ENCODE data around the gene EPHA1. TPM values are rescaled to one million over a fixed set of nuclear protein-coding genes. Genes with fewer than 3 reads are reported as not detected.

EPHA1 gene
- total and polyA plus RNA-seq, 2 of the 4 experiments (the other 2 are of a cell fraction) = 0.10 TPM; not detected in 1

DNA sequence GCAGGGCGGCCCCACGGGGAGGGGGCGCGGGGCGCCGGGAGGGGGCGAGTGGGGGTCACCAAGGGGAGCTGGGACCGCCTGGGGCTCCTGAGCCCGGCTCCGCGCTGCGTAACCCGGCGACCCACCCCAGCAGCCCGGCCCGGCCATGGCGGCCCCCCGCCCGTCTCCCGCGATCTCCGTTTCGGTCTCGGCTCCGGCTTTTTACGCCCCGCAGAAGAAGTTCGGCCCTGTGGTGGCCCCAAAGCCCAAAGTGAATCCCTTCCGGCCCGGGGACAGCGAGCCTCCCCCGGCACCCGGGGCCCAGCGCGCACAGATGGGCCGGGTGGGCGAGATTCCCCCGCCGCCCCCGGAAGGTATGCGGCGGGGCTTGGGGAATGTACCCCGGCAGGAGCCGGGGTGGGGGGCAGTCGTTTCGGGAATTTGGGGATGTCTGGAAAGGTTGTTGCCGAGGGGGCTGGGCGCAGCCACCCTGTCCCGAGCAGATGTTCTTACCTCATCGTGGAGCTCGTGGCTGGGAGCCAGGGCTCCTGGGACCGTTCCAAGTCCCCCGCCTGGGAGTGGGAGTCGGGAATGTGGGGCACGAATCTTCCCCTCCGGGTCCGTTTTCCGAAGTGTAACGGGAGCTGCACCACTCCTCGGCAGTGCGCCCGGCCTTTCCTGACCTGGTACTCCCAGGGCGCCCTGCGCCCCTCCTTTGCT, 27.1 kb downstream of the EPHA1 start:
- intact Hi-C loops (cut with micrococcal nuclease) = loop anchor here (5.0 kb wide), 2 partner anchors 139 to 819 kb away; no protein-coding TSS in a partner anchor

More for the DNA sequence above, 27.1 kb downstream of the EPHA1 start:
- ChIA-PET CTCF (no interaction called here), POLR2A (ENCODE audit: unreplicated experiment) (interaction anchor here (0.5 kb wide), 1 partner anchor 17 kb away, joined by 4 read pairs; no protein-coding TSS in a partner anchor)
- H2AK9ac ChIP-seq (replicated peaks; ENCODE audit: low read depth, low read length, poor library complexity) = peak overlapping the region; percentile 97
- H2BK15ac ChIP-seq (ENCODE audit: low read depth, low read length) = no peak overlapping the region
- peak overlapping the region; percentile 8; the same call in 1 of the 2 replicates for H4K5ac ChIP-seq (ENCODE audit: low read depth, low read length)
- H3K4me2 ChIP-seq (ENCODE audit: low read depth, low read length) = peak overlapping the region; percentile 93
- H4K91ac ChIP-seq (ENCODE audit: insufficient read depth, low read depth, low read length) = peak overlapping the region; percentile 83
- no peak overlapping the region for H2BK20ac ChIP-seq (ENCODE audit: low read depth, low read length)
- H3K4ac ChIP-seq (ENCODE audit: low read depth, low read length) = peak overlapping the region; percentile 90
- H4K20me1 ChIP-seq (ENCODE audit: insufficient read depth, low read length) = peaks cover 48% of the 10 kb centered on the region
- peak overlapping the region; percentile 68 for H3K4me3 ChIP-seq (ENCODE audit: insufficient read depth, low read depth, low read length)
- no TSS peak for BruUV-seq (replicated peaks)
- peaks cover 9 to 56% of the 10 kb centered on the region in 2 experiments for H3K79me1 ChIP-seq (ENCODE audit: low read depth in 1 of 2, low read length in 2 of 2)
- peak; percentile 0 for ATAC-seq (ENCODE audit: low read depth)
- H3K4me1 ChIP-seq (ENCODE audit: control insufficient read depth, insufficient read depth, low read length) = peaks cover 31% of the 10 kb centered on the region
- dilution Hi-C loops (cut with HindIII; ENCODE audit: low sequenced_read_pairs, unreplicated experiment) (no loop called here), in situ Hi-C loops (cut with MboI; ENCODE audit: low sequenced_read_pairs) (no loop called here)
- no peaks in the 10 kb centered on the region for H3K27me3 ChIP-seq (ENCODE audit: control insufficient read depth, insufficient read depth, low read length)
- H3K27ac ChIP-seq (ENCODE audit: insufficient read depth, low read length) = peak overlapping the region; percentile 100
- peak overlapping the region; percentile 73 for H2AFZ ChIP-seq (replicated peaks; ENCODE audit: low read length, poor library complexity)
- H4K8ac ChIP-seq (ENCODE audit: low read depth in 2 of 2, low read length in 2 of 2) = peak overlapping the region; percentile 66 to 71; a peak in 3 of 4 replicates
- H3K18ac ChIP-seq (ENCODE audit: low read depth, low read length) = peak overlapping the region; percentile 30; the same call in 1 of the 2 replicates
- H3K56ac ChIP-seq (ENCODE audit: extremely low read depth, insufficient read depth, low read length) = peak overlapping the region; percentile 93
- H3K23ac ChIP-seq (ENCODE audit: low read depth, low read length) = peak overlapping the region; percentile 91
- H3K36me3 ChIP-seq (ENCODE audit: control insufficient read depth, insufficient read depth, low read length) = peaks cover 39% of the 10 kb centered on the region
- peak overlapping the region; percentile 97 for H3K14ac ChIP-seq (replicated peaks; ENCODE audit: low read depth, low read length)
- no peaks in the 10 kb centered on the region for H3K9me3 ChIP-seq (ENCODE audit: control insufficient read depth, insufficient read depth, low read length)
- peak overlapping the region; percentile 97 for H3K9ac ChIP-seq (ENCODE audit: low read depth, low read length)
- peak overlapping the region; percentile 77 for H2BK5ac ChIP-seq (ENCODE audit: low read depth, low read length, poor library complexity, severe bottlenecking)
- peak overlapping the region; percentile 54 for H2AK5ac ChIP-seq (ENCODE audit: low read depth, low read length)
- peak; percentile 37; the same call in 1 of the 2 replicates for TF ChIP-seq POLR2A (IDR thresholded peaks at IDR 0.05; ENCODE audit: low read depth, low read length)
- TF ChIP-seq MAZ (IDR thresholded peaks at IDR 0.05; ENCODE audit: borderline replicate concordance, low read depth, low read length) = peak; percentile 91; the same call in 1 of the 2 replicates
- TF ChIP-seq, protein P1, sequence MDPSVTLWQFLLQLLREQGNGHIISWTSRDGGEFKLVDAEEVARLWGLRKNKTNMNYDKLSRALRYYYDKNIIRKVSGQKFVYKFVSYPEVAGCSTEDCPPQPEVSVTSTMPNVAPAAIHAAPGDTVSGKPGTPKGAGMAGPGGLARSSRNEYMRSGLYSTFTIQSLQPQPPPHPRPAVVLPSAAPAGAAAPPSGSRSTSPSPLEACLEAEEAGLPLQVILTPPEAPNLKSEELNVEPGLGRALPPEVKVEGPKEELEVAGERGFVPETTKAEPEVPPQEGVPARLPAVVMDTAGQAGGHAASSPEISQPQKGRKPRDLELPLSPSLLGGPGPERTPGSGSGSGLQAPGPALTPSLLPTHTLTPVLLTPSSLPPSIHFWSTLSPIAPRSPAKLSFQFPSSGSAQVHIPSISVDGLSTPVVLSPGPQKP (IDR thresholded peaks at IDR 0.05; ENCODE audit: borderline replicate concordance, low read depth, low read length) = no peak
- TF ChIP-seq CEBPB (IDR thresholded peaks at IDR 0.05; ENCODE audit: low read depth, low read length) = peak; percentile 24; the same call in 1 of the 2 replicates
- WGBS, 2 experiments (ENCODE audit: extremely low coverage in 2 of 2, insufficient read length in 1 of 2) = 2% methylated on average over 22 of the region's 64 CpGs; no CpG with 5 or more reads in 1 of the 2 experiments
- H3K9me1 ChIP-seq (ENCODE audit: insufficient read depth, low read length) = peaks cover 28% of the 10 kb centered on the region
- H2BK120ac ChIP-seq (ENCODE audit: low read depth, low read length) = peak overlapping the region; percentile 45; the same call in 1 of the 2 replicates
- peak; percentile 79 for DNase-seq

Data from IMR-90 (cell line).